Hippocampal formation (tissue), 2 donors: ENCODE measurements around the gene DLG4.

ENCODE experiments used
- DNase-seq, 2 donors: peaks; one replicate each; lab custom pipeline; 2025; lab: John Stamatoyannopoulos, UW

Gene DLG4

GRCh38 chr17:7219812-7220592 lies at the start of gene DLG4, which contains the start of gene ACADVL:
TSS of gene DLG4 (minus strand) at chr17:7219836.
TSS of gene ACADVL (plus strand) at chr17:7219938. CDS start at chr17:7219985, 47 bp downstream.
- DNase-seq: peak in 1 of 2 donors; percentile 82

GRCh38 chr17:7266784-7267183 lies 47.1 kb upstream of the DLG4 start:
- DNase-seq: no peak

- no peak for DNase-seq
Observed at GRCh38 chr17:7263801-7264078, 44.1 kb upstream of the DLG4 start.

- DNase-seq: no peak
Observed at GRCh38 chr17:7262935-7263800, 43.5 kb upstream of the DLG4 start.

GRCh38 chr17:7262192-7262934 lies 42.7 kb upstream of the DLG4 start, which contains the start of gene CLDN7:
TSS of gene CLDN7 (minus strand) at chr17:7262478. CDS start at chr17:7262043, 435 bp downstream.
- no peak for DNase-seq

GRCh38 chr17:7261379-7262191 lies 41.9 kb upstream of the DLG4 start:
- DNase-seq: no peak

GRCh38 chr17:7260651-7261378 lies 41.2 kb upstream of the DLG4 start:
- no peak for DNase-seq

- no peak for DNase-seq
Observed at GRCh38 chr17:7260151-7260550, 40.5 kb upstream of the DLG4 start.

- DNase-seq: no peak
Observed at GRCh38 chr17:7259555-7259889, 39.9 kb upstream of the DLG4 start.

GRCh38 chr17:7258731-7259554 lies 39.3 kb upstream of the DLG4 start:
- DNase-seq: no peak

- DNase-seq: no peak
Observed at GRCh38 chr17:7256766-7257456, 37.3 kb upstream of the DLG4 start.

- DNase-seq: no peak
Observed at GRCh38 chr17:7254511-7254910, 34.9 kb upstream of the DLG4 start.

- no peak for DNase-seq
Observed at GRCh38 chr17:7253082-7253481, 33.4 kb upstream of the DLG4 start.

GRCh38 chr17:7252176-7253043 lies 32.8 kb upstream of the DLG4 start, which contains the start of gene ELP5:
TSS of gene ELP5 (plus strand) at chr17:7252215. CDS start at chr17:7252551, 336 bp downstream.
- DNase-seq: peak; percentile 89 to 91

GRCh38 chr17:7251661-7252175 lies 32.1 kb upstream of the DLG4 start, which contains the start of gene CTDNEP1:
TSS of gene CTDNEP1 (minus strand) at chr17:7251734. CDS start at chr17:7251296, 438 bp downstream.
- peak; percentile 97 to 99 for DNase-seq

- no peak for DNase-seq
Observed at GRCh38 chr17:7250695-7251627, 31.3 kb upstream of the DLG4 start.

- no peak for DNase-seq
Observed at GRCh38 chr17:7249830-7250229, 30.2 kb upstream of the DLG4 start.
